Osteoblast (primary cell): ENCODE data around the gene GSTM3. TPM values are rescaled to one million over a fixed set of nuclear protein-coding genes. Genes with fewer than 3 reads are reported as not detected.

Experiments used
- DNase-seq: peaks from one replicate; pipeline ENCODE4 v3.0.0; 2011; ENCODE audit warnings: low spot score, mixed read lengths; ENCODE audit not compliant: insufficient read length; ENCODE audit errors: missing footprints
- H2AFZ ChIP-seq: 2 replicates; pipeline ENCODE4 v1.6.0; 2011; ENCODE audit warnings: mild to moderate bottlenecking, low read length
- H3K27ac ChIP-seq: 2 replicates; pipeline ENCODE4 v1.5.1; 2011; ENCODE audit warnings: mild to moderate bottlenecking, low read depth, low read length, moderate library complexity
- H3K27me3 ChIP-seq: 2 replicates; pipeline ENCODE4 v1.6.0; 2012; ENCODE audit warnings: mild to moderate bottlenecking, control low read depth, inconsistent platforms, low read length, moderate library complexity; ENCODE audit not compliant: insufficient read depth
- H3K36me3 ChIP-seq: 2 replicates; pipeline ENCODE4 v1.5.1; 2011; ENCODE audit warnings: mild to moderate bottlenecking, low read length, control low read depth, moderate library complexity; ENCODE audit not compliant: insufficient read depth
- H3K4me1 ChIP-seq: 2 replicates; pipeline ENCODE4 v1.5.1; 2011; ENCODE audit warnings: mild to moderate bottlenecking, low read length, control low read depth, moderate library complexity; ENCODE audit not compliant: insufficient read depth
- H3K4me2 ChIP-seq: 2 replicates; pipeline ENCODE4 v1.6.0; 2011; ENCODE audit warnings: mild to moderate bottlenecking, low read length; ENCODE audit not compliant: insufficient read depth
- H3K4me3 ChIP-seq: fragments of 200-600 bp; sonication (generic); 3 replicates; pipeline ENCODE4 v1.5.1; 2012; ENCODE audit warnings: mild to moderate bottlenecking, low read length, inconsistent platforms; ENCODE audit not compliant: insufficient read depth
- H3K79me2 ChIP-seq: 2 replicates; pipeline ENCODE4 v1.6.0; 2012; ENCODE audit warnings: mild to moderate bottlenecking, low read length, control low read depth, inconsistent platforms; ENCODE audit not compliant: insufficient read depth
- H3K9me3 ChIP-seq: 2 replicates; pipeline ENCODE4 v1.5.1; 2011; ENCODE audit warnings: low read depth, low read length, control low read depth
- H4K20me1 ChIP-seq: 2 replicates; pipeline ENCODE4 v1.6.0; 2012; ENCODE audit warnings: mild to moderate bottlenecking, low read length, control low read depth; ENCODE audit not compliant: insufficient read depth
- total RNA-seq: library from RNA; depleted of rRNA; stranded (reverse); fragments of >200 nt; gene quantifications from 2 replicates; pipeline ENCODE4 v1.2.3, GENCODE V29; 2012
- TF ChIP-seq, protein P1 (sequence below): IDR thresholded peaks from 2 replicates; pipeline ENCODE4 v1.5.1; 2011; ENCODE audit warnings: mild to moderate bottlenecking, low read depth, low read length, moderate library complexity; ENCODE audit errors: extremely low read depth

GSTM3 gene
- total RNA-seq, 1 donor = 49.9 TPM

DNA sequence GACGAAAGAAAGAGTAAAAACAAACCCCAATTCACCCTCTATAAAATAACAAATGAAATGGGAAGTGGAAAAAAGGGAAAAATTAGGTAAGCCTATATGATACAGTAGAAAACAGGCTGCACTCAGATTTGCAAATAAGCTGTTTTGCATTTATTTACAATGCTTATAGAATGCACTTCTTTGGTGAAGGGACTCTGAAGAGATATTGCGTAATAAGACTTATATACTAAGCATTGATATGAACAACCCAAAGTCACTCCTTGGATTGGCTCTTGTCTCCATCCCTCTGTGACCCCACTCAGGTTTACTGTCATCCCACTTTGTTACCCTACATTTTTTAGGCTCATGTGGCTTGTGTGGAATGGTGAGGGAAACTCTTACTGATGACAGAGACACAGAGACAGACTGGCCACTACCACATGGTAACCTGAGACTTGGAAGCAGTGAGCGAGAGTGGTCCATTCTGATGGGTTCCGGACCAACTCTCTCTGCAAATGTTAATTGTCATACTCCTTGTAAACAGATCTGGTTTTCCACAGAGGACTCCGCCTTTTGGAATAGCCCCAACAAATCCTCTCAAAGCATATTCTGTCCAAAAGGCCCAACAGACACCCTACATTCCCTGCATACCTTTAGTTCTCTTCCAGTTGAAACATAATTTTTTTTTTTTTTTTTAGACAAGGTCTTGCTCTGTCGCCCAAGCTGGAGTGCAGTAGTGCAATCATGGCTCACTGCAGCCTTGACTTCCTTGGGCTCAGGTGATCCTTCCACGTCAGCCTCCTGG, 17.7 kb downstream of the GSTM3 start:
- H2AFZ ChIP-seq = no peak overlapping the region

DNA sequence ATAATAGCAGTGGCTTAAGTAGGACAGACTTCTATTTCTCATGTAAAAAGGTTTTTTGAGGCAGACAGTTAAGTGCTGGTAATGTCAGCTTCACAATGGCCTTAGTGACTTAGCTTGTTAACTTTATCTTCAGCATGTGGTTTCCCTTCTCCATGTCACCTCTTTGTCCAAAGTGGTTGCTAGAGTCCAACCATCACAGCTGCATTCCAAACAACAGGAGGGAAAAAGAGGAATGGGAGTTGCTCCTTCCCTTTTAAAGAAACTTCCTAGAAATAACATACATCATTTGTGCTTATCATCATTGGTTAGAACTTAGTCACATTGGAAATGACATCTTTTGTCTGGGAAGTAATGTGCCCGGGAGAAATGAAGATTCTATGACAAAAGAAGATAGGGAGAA, 18.9 kb downstream of the GSTM3 start:
- DNase-seq = no peak
- TF ChIP-seq, protein P1, sequence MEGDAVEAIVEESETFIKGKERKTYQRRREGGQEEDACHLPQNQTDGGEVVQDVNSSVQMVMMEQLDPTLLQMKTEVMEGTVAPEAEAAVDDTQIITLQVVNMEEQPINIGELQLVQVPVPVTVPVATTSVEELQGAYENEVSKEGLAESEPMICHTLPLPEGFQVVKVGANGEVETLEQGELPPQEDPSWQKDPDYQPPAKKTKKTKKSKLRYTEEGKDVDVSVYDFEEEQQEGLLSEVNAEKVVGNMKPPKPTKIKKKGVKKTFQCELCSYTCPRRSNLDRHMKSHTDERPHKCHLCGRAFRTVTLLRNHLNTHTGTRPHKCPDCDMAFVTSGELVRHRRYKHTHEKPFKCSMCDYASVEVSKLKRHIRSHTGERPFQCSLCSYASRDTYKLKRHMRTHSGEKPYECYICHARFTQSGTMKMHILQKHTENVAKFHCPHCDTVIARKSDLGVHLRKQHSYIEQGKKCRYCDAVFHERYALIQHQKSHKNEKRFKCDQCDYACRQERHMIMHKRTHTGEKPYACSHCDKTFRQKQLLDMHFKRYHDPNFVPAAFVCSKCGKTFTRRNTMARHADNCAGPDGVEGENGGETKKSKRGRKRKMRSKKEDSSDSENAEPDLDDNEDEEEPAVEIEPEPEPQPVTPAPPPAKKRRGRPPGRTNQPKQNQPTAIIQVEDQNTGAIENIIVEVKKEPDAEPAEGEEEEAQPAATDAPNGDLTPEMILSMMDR = no peak

More for the DNA sequence above, 17.7 kb downstream of the GSTM3 start:
- Histone ChIP-seq H3K9me3 (peaks cover 2% of the 10 kb centered on the region), H3K27me3 (no peaks in the 10 kb centered on the region), H3K36me3 (no peaks in the 10 kb centered on the region), H3K79me2 (no peaks in the 10 kb centered on the region), H4K20me1 (no peaks in the 10 kb centered on the region), H3K4me1 (peaks cover 8% of the 10 kb centered on the region), H3K27ac (no peak overlapping the region), H3K4me3 (no peak overlapping the region), H3K4me2 (no peak overlapping the region)
- TF ChIP-seq, protein P1 = no peak
- DNase-seq = no peak

DNA sequence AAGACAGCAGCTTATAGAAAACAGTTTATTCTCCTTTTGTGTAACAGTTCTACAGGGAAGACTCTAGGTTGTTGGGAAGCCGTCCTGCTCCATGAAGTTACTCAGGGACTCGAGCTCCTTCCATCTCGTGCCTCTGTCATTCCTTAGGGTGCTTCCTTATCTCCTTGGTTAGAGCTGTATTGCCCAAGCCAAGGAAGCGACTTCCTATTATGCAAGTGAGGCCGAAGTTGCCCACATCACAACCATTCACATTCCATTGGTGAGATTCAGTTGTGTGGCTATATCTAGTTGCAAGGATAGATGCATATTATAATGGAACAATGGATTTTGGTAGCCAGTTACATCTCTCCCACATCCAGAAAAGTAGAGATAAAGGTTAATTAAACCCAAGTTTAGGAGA, 19.8 kb downstream of the GSTM3 start:
- Histone ChIP-seq H3K9me3 (no peaks in the 10 kb centered on the region), H4K20me1 (no peaks in the 10 kb centered on the region), H3K36me3 (no peaks in the 10 kb centered on the region), H3K79me2 (no peaks in the 10 kb centered on the region), H3K4me1 (peaks cover 8% of the 10 kb centered on the region), H3K27ac (no peak overlapping the region), H3K4me2 (no peak overlapping the region), H2AFZ (no peak overlapping the region), H3K4me3 (no peak overlapping the region), H3K27me3 (no peaks in the 10 kb centered on the region)
- TF ChIP-seq, protein P1 = no peak
- DNase-seq = no peak

More for the DNA sequence above, 18.9 kb downstream of the GSTM3 start:
- no peaks in the 10 kb centered on the region for H4K20me1 ChIP-seq
- no peaks in the 10 kb centered on the region for H3K27me3 ChIP-seq
- no peaks in the 10 kb centered on the region for H3K79me2 ChIP-seq
- H3K27ac ChIP-seq = no peak overlapping the region
- H3K9me3 ChIP-seq = peaks cover 2% of the 10 kb centered on the region
- H3K4me3 ChIP-seq = no peak overlapping the region
- no peak overlapping the region for H2AFZ ChIP-seq
- H3K36me3 ChIP-seq = no peaks in the 10 kb centered on the region
- no peak overlapping the region for H3K4me2 ChIP-seq
- peaks cover 8% of the 10 kb centered on the region for H3K4me1 ChIP-seq

DNA sequence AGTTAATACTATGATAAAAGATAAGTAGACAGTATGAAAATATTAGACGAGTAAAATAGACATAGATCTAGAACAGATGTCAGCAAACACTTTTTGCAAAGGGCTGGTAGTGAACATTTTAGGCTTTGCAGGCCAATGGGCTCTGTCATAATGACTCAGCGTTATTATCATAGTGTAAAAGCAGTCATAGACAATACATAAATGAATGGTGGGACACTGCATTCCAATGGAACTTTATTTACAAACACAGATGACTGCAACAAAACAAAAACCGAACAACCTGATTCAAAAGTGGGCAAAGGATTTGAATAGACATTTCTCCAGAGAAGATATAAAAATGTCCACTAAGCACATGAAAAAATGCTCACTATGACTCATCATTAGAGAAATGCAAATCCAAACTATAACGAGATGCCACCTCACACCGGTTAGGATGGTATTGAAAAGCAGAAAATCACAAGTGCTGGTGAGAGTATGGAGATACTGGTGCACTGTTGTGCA, 21.5 kb downstream of the GSTM3 start:
- DNase-seq = peak; percentile 83
- H3K4me1 ChIP-seq = peaks cover 8% of the 10 kb centered on the region
- H3K27ac ChIP-seq = peak overlapping the region; percentile 10
- no peaks in the 10 kb centered on the region for H3K36me3 ChIP-seq
- H3K9me3 ChIP-seq = no peaks in the 10 kb centered on the region
- H3K4me2 ChIP-seq = peak overlapping the region; percentile 7
- no peak overlapping the region for H2AFZ ChIP-seq
- no peaks in the 10 kb centered on the region for H4K20me1 ChIP-seq
- TF ChIP-seq, protein P1 = no peak
- H3K4me3 ChIP-seq = no peak overlapping the region
- no peaks in the 10 kb centered on the region for H3K79me2 ChIP-seq
- H3K27me3 ChIP-seq = no peaks in the 10 kb centered on the region
